GM12878 (cell line): ENCODE results near the gene SAC3D1.

ENCODE experiments used
- CTCF ChIP-seq, 3 experiments: IDR thresholded peaks in 2 of 3; conservative IDR thresholded peaks in 1 of 3; 2 replicates each; pipeline ENCODE4 v1.5.1; 2011; ENCODE audit warnings: low read depth in 3 of 3, low read length in 3 of 3, mild to moderate bottlenecking in 3 of 3, control low read depth in 2 of 3, moderate library complexity in 2 of 3, inconsistent platforms in 1 of 3, mixed read lengths in 1 of 3; ENCODE audit not compliant: control insufficient read depth in 2 of 3, insufficient read depth in 1 of 3; ENCODE audit errors: extremely low read depth in 1 of 3
- KDM1A ChIP-seq: fragments of 200-600 bp; sonication (generic); IDR thresholded peaks from 2 replicates; pipeline ENCODE4 v1.6.1; 2016; ENCODE audit warnings: borderline replicate concordance
- POLR2A ChIP-seq: IDR thresholded peaks from 2 replicates; pipeline ENCODE4 v1.6.1; 2011; ENCODE audit warnings: low read depth, mild to moderate bottlenecking, low read length

GRCh38 chr11:65066805-65067291, 25.8 kb downstream of the SAC3D1 start:
- TF ChIP-seq CTCF (IDR thresholded peaks at IDR 0.05 in 2 of 3, conservative IDR thresholded peaks at IDR 0.05 in 1 of 3; ENCODE audit: control insufficient read depth in 2 of 3, extremely low read depth in 1 of 3, insufficient read depth in 1 of 3, low read depth in 3 of 3, low read length in 3 of 3) (no peak), POLR2A (no peak), KDM1A (no peak)
